A673 (cell line): ENCODE results near the gene MYLIP. TPM values are rescaled to one million over a fixed set of nuclear protein-coding genes. Genes with fewer than 3 reads are reported as not detected.
A peak's percentile ranks its signal among the peaks of the same experiment; 100 is the strongest.

Source experiments
- Bru-seq: library from RNA; stranded (reverse); fragments of 400-500 nt; gene quantifications from one replicate; lab custom pipeline; 2021; lab: Mats Ljungman, UMichigan
- BruChase-seq, 2 experiments: library from RNA; stranded (reverse); fragments of 400-500 nt; gene quantifications; one replicate each; lab custom pipeline; 2021; lab: Mats Ljungman, UMichigan
- BruUV-seq: library from RNA; stranded (reverse); fragments of 400-500 nt; replicated peaks from 2 replicates; lab custom pipeline; 2021; lab: Mats Ljungman, UMichigan
- CTCF ChIA-PET: fragments of 300-600 bp; sonication (Branson Sonifier 250); formaldehyde crosslinking; loops from one replicate; lab custom pipeline; 2022; ENCODE audit warnings: antibody characterized with exemption; lab: Charles Lee
- POLR2A ChIA-PET: fragments of 300-600 bp; sonication (Branson Sonifier 250); formaldehyde crosslinking; loops from one replicate; lab custom pipeline; 2022; ENCODE audit warnings: antibody characterized with exemption; ENCODE audit not compliant: low non-redundant PET; lab: Charles Lee
- DNase-seq: peaks from one replicate; pipeline ENCODE4 v3.0.0-alpha.2; 2015; ENCODE audit warnings: low spot score
- H3K27ac ChIP-seq: fragments of 200-600 bp; sonication (generic); 2 replicates; pipeline ENCODE4 v1.5.1; 2016; ENCODE audit warnings: mixed run types, low read depth, mild to moderate bottlenecking, mixed read lengths, antibody characterized with exemption, low read length; ENCODE audit not compliant: poor library complexity, severe bottlenecking
- H3K27me3 ChIP-seq: fragments of 200-600 bp; sonication (generic); replicated peaks from 2 replicates; pipeline ENCODE4 v1.6.1; 2017; ENCODE audit warnings: mixed run types, low read depth, mild to moderate bottlenecking, mixed read lengths, antibody characterized with exemption, low read length; ENCODE audit not compliant: insufficient read depth, poor library complexity
- H3K36me3 ChIP-seq: fragments of 200-600 bp; sonication (generic); 2 replicates; pipeline ENCODE4 v1.6.1; 2016; ENCODE audit warnings: mixed run types, mild to moderate bottlenecking, mixed read lengths, antibody characterized with exemption, low read length; ENCODE audit not compliant: insufficient read depth, poor library complexity, severe bottlenecking
- H3K4me1 ChIP-seq: fragments of 200-600 bp; sonication (generic); 2 replicates; pipeline ENCODE4 v1.6.1; 2017; ENCODE audit warnings: mixed run types, mild to moderate bottlenecking, mixed read lengths, antibody characterized with exemption, low read length; ENCODE audit not compliant: insufficient read depth, poor library complexity, severe bottlenecking
- H3K4me3 ChIP-seq: fragments of 200-600 bp; sonication (generic); 2 replicates; pipeline ENCODE4 v1.5.1; 2016; ENCODE audit warnings: low read depth, mixed run types, mild to moderate bottlenecking, mixed read lengths, low read length; ENCODE audit not compliant: poor library complexity, severe bottlenecking
- H3K9me3 ChIP-seq: fragments of 200-600 bp; sonication (generic); 2 replicates; pipeline ENCODE4 v1.6.1; 2016; ENCODE audit warnings: mixed run types, low read depth, mild to moderate bottlenecking, mixed read lengths, antibody characterized with exemption, low read length; ENCODE audit not compliant: poor library complexity, severe bottlenecking
- CTCF ChIP-seq: fragments of 300-800, 200-600 bp; sonication (generic); conservative IDR thresholded peaks from 2 replicates; pipeline ENCODE4 v1.5.1; 2017; ENCODE audit warnings: low read depth, mild to moderate bottlenecking, antibody characterized with exemption, low read length, moderate library complexity, mixed read lengths
- EZH2 ChIP-seq: fragments of 200-600 bp; sonication (generic); IDR thresholded peaks from 2 replicates; pipeline ENCODE4 v1.6.1; 2017; ENCODE audit warnings: borderline replicate concordance, low read depth, mild to moderate bottlenecking, mixed read lengths, antibody characterized with exemption, low read length; ENCODE audit not compliant: poor library complexity, severe bottlenecking
- intact Hi-C: fragments of 100-400 bp; cut with micrococcal nuclease; formaldehyde crosslinking; loops from one replicate; pipeline ENCODE4 v1.10.0; 2022; ENCODE audit not compliant: unreplicated experiment
- long read RNA-seq: library from polyadenylated mRNA; stranded (forward); transcript quantifications from one replicate; pipeline ENCODE4 v2.0.0, GENCODE V29; 2022
- total RNA-seq: library from RNA; stranded (reverse); gene quantifications from 2 replicates; pipeline ENCODE4 v1.2.3, GENCODE V29; 2021

MYLIP gene
- total RNA-seq (22.4 and 24.5 TPM in 2 replicates), Bru-seq, nascent RNA (percentile 97 among the genes with signal in this experiment), BruChase-seq, experiment 1, labeled RNA remaining after a 2-hour chase (percentile 81 among the genes with signal in this experiment), BruChase-seq, experiment 2, labeled RNA remaining after a 6-hour chase (percentile 61 among the genes with signal in this experiment)
- long read RNA-seq, transcript MYLIP-202 (7 exons, 1,666 nt), result major isoform, 15 of 35 reads
- long read RNA-seq, partial matches to known transcripts, result 9 of 35 reads
- long read RNA-seq, other reads (novel, unspliced or antisense), result 11 of 35 reads

DNA sequence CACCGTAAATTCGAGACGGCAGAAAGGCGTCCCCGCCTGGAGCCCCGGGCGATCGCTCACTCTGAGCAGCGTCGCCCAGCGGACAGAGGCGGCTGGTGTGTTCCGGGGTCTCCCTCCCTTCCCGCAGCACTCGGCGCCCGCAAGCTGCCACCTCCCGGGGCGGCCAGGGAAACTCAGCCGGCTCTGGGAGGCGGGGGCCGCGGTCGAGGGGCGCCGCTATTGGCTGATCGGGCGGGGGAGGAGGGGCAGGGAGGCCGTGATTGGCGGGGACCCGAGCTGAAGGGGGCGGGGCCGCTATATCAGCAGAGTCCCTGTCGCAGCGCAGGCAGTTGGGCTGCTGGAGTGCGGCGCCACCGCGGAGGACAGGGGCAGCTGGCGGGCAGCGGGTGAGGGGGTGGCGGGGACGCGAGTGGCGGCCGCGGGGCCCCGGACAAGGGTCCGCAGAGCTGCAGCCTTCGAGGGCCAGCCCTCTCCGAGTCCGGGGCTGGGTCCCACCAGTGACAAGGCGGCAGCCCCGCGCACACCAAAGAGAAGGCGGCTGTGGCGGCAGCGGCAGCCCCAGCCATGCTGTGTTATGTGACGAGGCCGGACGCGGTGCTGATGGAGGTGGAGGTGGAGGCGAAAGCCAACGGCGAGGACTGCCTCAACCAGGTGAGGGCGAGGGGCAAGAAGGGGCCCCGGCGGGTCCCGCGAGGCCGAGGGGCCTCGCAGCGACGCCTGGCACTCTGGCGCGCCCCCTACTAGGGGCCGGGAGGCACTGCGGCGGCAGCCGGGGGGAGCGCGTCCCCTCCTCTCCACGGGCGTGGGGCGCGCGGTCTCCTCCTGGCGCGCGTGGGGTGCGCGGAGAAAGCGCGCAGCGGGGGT, at the start of gene MYLIP:
MYLIP (plus strand) TSS at position 328 of the 864 bp plus-strand sequence; CDS start at position 565, 237 bp downstream.
- BruUV-seq, result no TSS peak
- intact Hi-C loops, result loop anchor here (2.0 kb wide), 1 partner anchor 438 kb away; no protein-coding TSS in a partner anchor
- CTCF ChIA-PET, result interaction anchor here (1.4 kb wide), 1 partner anchor 438 kb away, joined by 5 read pairs; no protein-coding TSS in a partner anchor
- Histone ChIP-seq H3K4me1 (peaks cover 22% of the 10 kb centered on the region), H3K36me3 (peaks cover 15% of the 10 kb centered on the region), H3K9me3 (no peaks in the 10 kb centered on the region), H3K27ac (peak within 1 kb of the TSS; percentile 95), H3K27me3 (no peaks in the 10 kb centered on the region), H3K4me3 (peak within 1 kb of the TSS; percentile 96)
- POLR2A ChIA-PET, result interaction anchor here (0.6 to 0.7 kb wide), 3 partner anchors 29 to 1684 kb away, joined by 3 to 7 read pairs (median 5); no protein-coding TSS in a partner anchor
- peak; percentile 98 for DNase-seq
- TF ChIP-seq CTCF, result peak; percentile 75
- no peak for TF ChIP-seq EZH2

- Histone ChIP-seq H3K4me1 (no peaks in the 10 kb centered on the region), H3K4me3 (no peak overlapping the region), H3K9me3 (no peaks in the 10 kb centered on the region), H3K27ac (no peak overlapping the region), H3K27me3 (peaks cover 23% of the 10 kb centered on the region), H3K36me3 (no peaks in the 10 kb centered on the region)
- TF ChIP-seq EZH2 (no peak), CTCF (no peak)
- ChIA-PET POLR2A (no interaction called here), CTCF (no interaction called here)
- intact Hi-C loops, result no loop called here
- BruUV-seq, result no TSS peak
- no peak for DNase-seq
These were observed 49.5 kb upstream of the MYLIP start for GRCh38 chr6:16079354-16079753.

- Histone ChIP-seq H3K27me3 (peaks cover 23% of the 10 kb centered on the region), H3K4me3 (no peak overlapping the region), H3K27ac (no peak overlapping the region), H3K36me3 (no peaks in the 10 kb centered on the region), H3K9me3 (no peaks in the 10 kb centered on the region), H3K4me1 (no peaks in the 10 kb centered on the region)
- DNase-seq, result no peak
- TF ChIP-seq EZH2 (no peak), CTCF (no peak)
- BruUV-seq, result no TSS peak
- CTCF ChIA-PET, result no interaction called here
- intact Hi-C loops, result no loop called here
- POLR2A ChIA-PET, result no interaction called here
These were observed 48.7 kb upstream of the MYLIP start for GRCh38 chr6:16080204-16080603.
